K562 (cell line): Measurements from ENCODE around the gene SPTBN4. TPM values are rescaled to one million over a fixed set of nuclear protein-coding genes. Genes with fewer than 3 reads are reported as not detected.
"Not testable (repeated sequence)": the region's sequence is repeated elsewhere in the genome, so short reads cannot be mapped to it uniquely, and the experiment has no call there.

Source experiments
- ATAC-seq: fragments of 200-7000 bp; cut with Tn5 transposase; 3 replicates; pipeline ENCODE4 v1.9.1; 2020; ENCODE audit warnings: moderate library complexity
- BruUV-seq: library from RNA; stranded (reverse); fragments of 400-500 nt; replicated peaks from 2 replicates; lab custom pipeline; 2021; lab: Mats Ljungman, UMichigan
- CTCF ChIA-PET: fragments of 300-600 bp; formaldehyde crosslinking; extraction: SDS; loops from one replicate; lab custom pipeline; 2021; ENCODE audit warnings: low intra/inter-chr PET ratio; lab: Yijun Ruan, JAX
- POLR2A ChIA-PET: fragments of 300-600, 350-650 bp; sonication (Branson Sonifier 250); formaldehyde crosslinking; extraction: SDS; loops from one replicate; lab custom pipeline; 2021; ENCODE audit warnings: antibody characterized with exemption, inconsistent platforms; lab: Yijun Ruan, JAX
- DNase-seq, 4 experiments: peaks; one replicate each; pipeline versions ENCODE4 v3.0.0 to v3.0.0-alpha.2; 2011 to 2018; ENCODE audit warnings: low spot score in 3 of 4, mixed read lengths in 3 of 4; ENCODE audit errors: extremely low read depth in 1 of 4
- FAIRE-seq: peaks from 2 replicates; lab custom pipeline; 2011; peaks lifted over from hg19 to GRCh38; lab: Jason Lieb, UNC
- H2AFZ ChIP-seq: 2 replicates; pipeline ENCODE4 v1.6.0; 2011; ENCODE audit warnings: low read depth, low read length, control low read depth, inconsistent platforms
- H3K27ac ChIP-seq: fragments of 200-600 bp; 3 replicates; pipeline ENCODE4 v1.8.0; 2011; ENCODE audit warnings: low read depth, mild to moderate bottlenecking, control low read depth, inconsistent platforms, low read length, moderate library complexity, mixed read lengths; ENCODE audit errors: extremely low read depth
- H3K27me3 ChIP-seq, 2 experiments: fragments of 300-600 bp in 1 of 2; 2 replicates in 1 of 2; 3 replicates in 1 of 2; pipeline versions ENCODE4 v1.6.0 to v1.8.0; 2011; ENCODE audit warnings: inconsistent platforms in 2 of 2, low read length in 2 of 2, mild to moderate bottlenecking in 1 of 2, mixed read lengths in 1 of 2, moderate library complexity in 1 of 2; ENCODE audit not compliant: control insufficient read depth in 2 of 2, insufficient read depth in 2 of 2
- H3K36me3 ChIP-seq: fragments of 300-600 bp; 3 replicates; pipeline ENCODE4 v1.8.0; 2011; ENCODE audit warnings: mild to moderate bottlenecking, low read length, inconsistent platforms; ENCODE audit not compliant: control insufficient read depth, insufficient read depth
- H3K4me1 ChIP-seq, 2 experiments: fragments of 200-600 bp in 1 of 2; replicated peaks in 1 of 2; 2 replicates in 1 of 2; 3 replicates in 1 of 2; pipeline versions ENCODE4 v1.5.1 to v1.8.0; 2011; ENCODE audit warnings: inconsistent platforms in 2 of 2, low read length in 2 of 2, mild to moderate bottlenecking in 1 of 2, mixed read lengths in 1 of 2, moderate library complexity in 1 of 2; ENCODE audit not compliant: control insufficient read depth in 2 of 2, insufficient read depth in 2 of 2
- H3K4me2 ChIP-seq: 2 replicates; pipeline ENCODE4 v1.6.1; 2011; ENCODE audit warnings: low read length, control low read depth, inconsistent platforms, mixed read lengths; ENCODE audit not compliant: insufficient read depth
- H3K4me3 ChIP-seq: fragments of 200-600 bp; sonication (generic), shearing (Covaris generic); 2 replicates; pipeline ENCODE4 v1.5.1; 2016; ENCODE audit warnings: control low read depth, inconsistent platforms
- H3K79me2 ChIP-seq: fragments of 200-600 bp; 3 replicates; pipeline ENCODE4 v1.8.0; 2011; ENCODE audit warnings: low read length, inconsistent platforms; ENCODE audit not compliant: control insufficient read depth, insufficient read depth
- H3K9ac ChIP-seq, 2 experiments: 2 replicates each; pipeline versions ENCODE4 v1.6.0 to v1.6.1; 2011; ENCODE audit warnings: low read depth in 2 of 2, low read length in 2 of 2, control low read depth in 1 of 2, inconsistent platforms in 1 of 2, mild to moderate bottlenecking in 1 of 2, mixed read lengths in 1 of 2; ENCODE audit not compliant: insufficient read depth in 1 of 2
- H3K9me1 ChIP-seq: one replicate; pipeline ENCODE4 v1.6.0; 2011; ENCODE audit warnings: inconsistent platforms, mild to moderate bottlenecking, low read length, moderate library complexity; ENCODE audit not compliant: control insufficient read depth, insufficient read depth
- H3K9me3 ChIP-seq: replicated peaks from 2 replicates; pipeline ENCODE4 v1.5.1; 2011; ENCODE audit warnings: low read depth, low read length, inconsistent platforms; ENCODE audit not compliant: control insufficient read depth, insufficient read depth
- H4K20me1 ChIP-seq: replicated peaks from 2 replicates; pipeline ENCODE4 v1.6.1; 2011; ENCODE audit warnings: low read length, inconsistent platforms, mixed read lengths; ENCODE audit not compliant: control insufficient read depth, insufficient read depth
- ZKSCAN1 ChIP-seq: fragments of 150-350 bp; IDR thresholded peaks from 2 replicates; pipeline ENCODE4 v1.6.1; 2016; ENCODE audit warnings: low read depth, low read length
- ZNF121 ChIP-seq: sonication (generic); formaldehyde crosslinking; conservative IDR thresholded peaks from 2 replicates; pipeline ENCODE4 v1.8.0; 2022; ENCODE audit warnings: missing genetic modification reagents
- ZNF507 ChIP-seq: conservative IDR thresholded peaks from 2 replicates; pipeline ENCODE4 v1.6.1; 2017; ENCODE audit warnings: missing genetic modification characterization, missing compliant biosample characterization
- ZZZ3 ChIP-seq: fragments of 450-650 bp; IDR thresholded peaks from 2 replicates; pipeline ENCODE4 v1.6.1; 2016; ENCODE audit warnings: antibody characterized with exemption, mild to moderate bottlenecking, moderate library complexity
- WGBS: fragments of 100-300 bp; shearing (Covaris generic); methylation state at CpG from one replicate; pipeline ENCODE4 v1.1.6; 2016; ENCODE audit warnings: low coverage, mixed read lengths; ENCODE audit not compliant: insufficient coverage; ENCODE audit errors: missing lambda C conversion rate; 5-methylcytosine and 5-hydroxymethylcytosine counted together
- in situ Hi-C: fragments of 300-500 bp; cut with MboI; formaldehyde crosslinking; loops from 4 replicates; pipeline ENCODE4 v1.15.0; 2018; ENCODE audit warnings: inconsistent platforms, mixed read lengths
- intact Hi-C: fragments of 100-400 bp; cut with micrococcal nuclease; formaldehyde crosslinking; loops from 2 replicates; pipeline ENCODE4 v1.14.2; 2022
- polyA plus RNA-seq, 8 experiments: library from polyadenylated mRNA; depleted of rRNA in 4 of 8; stranded (reverse) in 5 of 8; unstranded in 3 of 8; fragments of >200 nt; fragmentation: Nextera tagmentation in 2 of 8; fragmentation: Illumina TruSeq in 1 of 8; extraction: Ambion mirVana in 2 of 8; extraction: Trizol in 1 of 8; gene quantifications; 2 replicates each; pipeline versions ENCODE4 v1.2.1 to v1.2.3, GENCODE V29; 2011 to 2014; ENCODE audit warnings: inconsistent platforms in 1 of 8, missing spikeins in 1 of 8
- total RNA-seq, 7 experiments: library from RNA; depleted of rRNA in 6 of 7; stranded (reverse); fragments of >200 nt in 6 of 7; fragmentation: Illumina TruSeq in 2 of 7; extraction: Trizol in 2 of 7; gene quantifications; 2 replicates each; pipeline versions ENCODE4 v1.2.1 to v1.2.3, GENCODE V29; 2011 to 2021; ENCODE audit warnings: low replicate concordance in 1 of 7
- TF ChIP-seq, protein P1 (sequence below), 2 experiments: fragments of 150-350 bp in 1 of 2; IDR thresholded peaks; 2 replicates each; pipeline ENCODE4 v1.6.1; 2012 to 2016; ENCODE audit warnings: low read depth in 2 of 2, low read length in 2 of 2, mild to moderate bottlenecking in 1 of 2, moderate library complexity in 1 of 2

SPTBN4 gene
- total and polyA plus RNA-seq, 9 of the 15 experiments (the other 6 are each of a cell fraction or from before 2014, with no cell fraction given), result 0.01 to 1.5 (median 0.86) TPM

DNA sequence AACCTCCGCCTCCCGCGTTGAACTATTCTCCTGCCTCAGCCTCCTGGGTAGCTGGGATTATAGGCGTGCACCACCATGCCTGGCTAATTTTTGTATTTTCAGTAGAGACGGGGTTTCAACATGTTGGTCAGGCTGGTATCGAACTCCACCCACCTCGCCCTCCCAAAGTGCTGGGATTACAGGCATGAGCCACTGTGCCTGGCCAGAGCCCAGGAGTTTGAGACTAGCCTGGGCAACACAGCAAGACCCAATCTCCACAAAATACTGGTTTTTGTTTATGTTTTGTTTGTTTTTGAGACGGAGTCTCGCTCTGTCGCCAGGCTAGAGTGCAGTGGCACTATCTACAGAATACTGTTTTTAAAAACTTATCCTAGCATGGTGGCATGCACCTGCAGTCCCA is 36.6 kb upstream of the SPTBN4 start:
- FAIRE-seq, result not testable (repeated sequence)

DNA sequence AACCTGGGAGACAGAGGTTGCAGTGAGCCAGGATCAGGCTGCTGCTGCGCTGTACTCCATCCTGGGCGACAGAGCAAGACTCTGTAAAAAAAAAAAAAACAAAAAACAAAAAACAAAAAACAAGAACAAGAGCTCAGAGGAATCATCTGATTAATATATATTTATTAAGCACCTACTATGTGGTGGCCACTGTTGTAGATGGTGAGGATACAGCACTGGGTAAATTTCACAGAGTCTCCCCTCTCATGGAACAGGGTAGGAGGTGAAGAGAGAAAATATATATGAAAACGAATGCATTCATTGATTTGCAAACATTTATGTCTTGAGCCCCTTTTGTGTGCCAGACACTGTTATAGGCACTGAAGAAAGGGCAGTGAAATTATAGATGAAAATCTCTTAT is 35.1 kb upstream of the SPTBN4 start:
- H4K20me1 ChIP-seq, result no peaks in the 10 kb centered on the region
- BruUV-seq, result no TSS peak
- 72% methylated on average over 3 of the region's 3 CpGs for WGBS
- H3K27me3 ChIP-seq, result no peaks in the 10 kb centered on the region
- H3K4me3 ChIP-seq, result no peak overlapping the region
- no peak for FAIRE-seq
- H3K4me1 ChIP-seq, result peaks cover 12 to 45% of the 10 kb centered on the region in 2 experiments
- intact Hi-C loops (no loop called here), in situ Hi-C loops (no loop called here)
- POLR2A ChIA-PET, result interaction anchor here (2.5 kb wide), 1 partner anchor 32 kb away, joined by 10 read pairs; no protein-coding TSS in a partner anchor
- 0 out of 3 replicates have a peak overlapping the region, but pooled peaks have one; percentile 6 for H3K27ac ChIP-seq
- no peaks in the 10 kb centered on the region for H3K9me3 ChIP-seq
- ATAC-seq, result no peak
- DNase-seq, result no peak
- H3K4me2 ChIP-seq, result no peak overlapping the region
- CTCF ChIA-PET, result no interaction called here
- no peaks in the 10 kb centered on the region for H3K36me3 ChIP-seq
- peak overlapping the region in 1 of 2 experiments; percentile 86; a peak in 2 of 4 replicates for H3K9ac ChIP-seq
- peaks cover 3% of the 10 kb centered on the region; the same call in 1 of the 3 replicates for H3K79me2 ChIP-seq
- no peaks in the 10 kb centered on the region for H3K9me1 ChIP-seq
- TF ChIP-seq ZNF507 (tag) (no peak), ZZZ3 (no peak), ZKSCAN1 (peak; percentile 67; the same call in 1 of the 2 replicates)
- TF ChIP-seq, protein P1, sequence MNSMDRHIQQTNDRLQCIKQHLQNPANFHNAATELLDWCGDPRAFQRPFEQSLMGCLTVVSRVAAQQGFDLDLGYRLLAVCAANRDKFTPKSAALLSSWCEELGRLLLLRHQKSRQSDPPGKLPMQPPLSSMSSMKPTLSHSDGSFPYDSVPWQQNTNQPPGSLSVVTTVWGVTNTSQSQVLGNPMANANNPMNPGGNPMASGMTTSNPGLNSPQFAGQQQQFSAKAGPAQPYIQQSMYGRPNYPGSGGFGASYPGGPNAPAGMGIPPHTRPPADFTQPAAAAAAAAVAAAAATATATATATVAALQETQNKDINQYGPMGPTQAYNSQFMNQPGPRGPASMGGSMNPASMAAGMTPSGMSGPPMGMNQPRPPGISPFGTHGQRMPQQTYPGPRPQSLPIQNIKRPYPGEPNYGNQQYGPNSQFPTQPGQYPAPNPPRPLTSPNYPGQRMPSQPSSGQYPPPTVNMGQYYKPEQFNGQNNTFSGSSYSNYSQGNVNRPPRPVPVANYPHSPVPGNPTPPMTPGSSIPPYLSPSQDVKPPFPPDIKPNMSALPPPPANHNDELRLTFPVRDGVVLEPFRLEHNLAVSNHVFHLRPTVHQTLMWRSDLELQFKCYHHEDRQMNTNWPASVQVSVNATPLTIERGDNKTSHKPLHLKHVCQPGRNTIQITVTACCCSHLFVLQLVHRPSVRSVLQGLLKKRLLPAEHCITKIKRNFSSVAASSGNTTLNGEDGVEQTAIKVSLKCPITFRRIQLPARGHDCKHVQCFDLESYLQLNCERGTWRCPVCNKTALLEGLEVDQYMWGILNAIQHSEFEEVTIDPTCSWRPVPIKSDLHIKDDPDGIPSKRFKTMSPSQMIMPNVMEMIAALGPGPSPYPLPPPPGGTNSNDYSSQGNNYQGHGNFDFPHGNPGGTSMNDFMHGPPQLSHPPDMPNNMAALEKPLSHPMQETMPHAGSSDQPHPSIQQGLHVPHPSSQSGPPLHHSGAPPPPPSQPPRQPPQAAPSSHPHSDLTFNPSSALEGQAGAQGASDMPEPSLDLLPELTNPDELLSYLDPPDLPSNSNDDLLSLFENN (IDR thresholded peaks at IDR 0.05; ENCODE audit: low read depth in 2 of 2, low read length in 2 of 2), result no peak
- no peak overlapping the region for H2AFZ ChIP-seq

More for the DNA sequence above, 36.6 kb upstream of the SPTBN4 start:
- WGBS, result 94% methylated on average over 10 of the region's 10 CpGs
- in situ Hi-C loops, intact Hi-C loops, H3K27me3 ChIP-seq, H3K9ac ChIP-seq, H3K27ac ChIP-seq, DNase-seq, H2AFZ ChIP-seq, H4K20me1 ChIP-seq, H3K9me3 ChIP-seq, H3K4me2 ChIP-seq, H3K4me3 ChIP-seq, H3K79me2 ChIP-seq, BruUV-seq, H3K36me3 ChIP-seq, ATAC-seq, POLR2A ChIA-PET, H3K9me1 ChIP-seq, CTCF ChIA-PET: not testable (repeated sequence)
- TF ChIP-seq ZNF121 (CRISPR knock-in tag), result 0 out of 2 replicates have a peak, but pooled peaks have one; percentile 45
- peaks cover 10 to 40% of the 10 kb centered on the region in 2 experiments; a peak in 4 of 5 replicates for H3K4me1 ChIP-seq
